ENCODE measurements around the gene AQP6.

DNA sequence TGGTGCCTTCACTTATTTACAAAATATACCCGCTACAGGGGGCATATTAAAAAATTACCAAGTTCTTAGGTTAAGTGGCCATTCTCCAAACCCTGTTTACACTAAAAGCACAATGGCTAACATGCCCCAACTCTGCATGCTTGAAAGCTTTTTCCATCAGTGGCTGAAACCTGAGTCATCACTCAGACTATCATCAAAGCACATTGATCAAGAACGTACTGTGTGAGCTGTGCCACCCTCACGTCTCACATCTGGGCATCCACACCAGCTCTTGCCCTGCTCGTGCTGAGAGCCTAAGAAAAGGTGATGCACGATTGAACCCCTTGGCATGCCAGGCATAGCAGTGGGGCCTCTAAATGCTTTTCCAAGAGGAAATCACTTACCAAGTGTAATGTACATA lies 13.2 kb downstream of the AQP6 start:
- no peak for TF ChIP-seq POLR2A (IDR thresholded peaks at IDR 0.05)
- TF ChIP-seq, protein P1, sequence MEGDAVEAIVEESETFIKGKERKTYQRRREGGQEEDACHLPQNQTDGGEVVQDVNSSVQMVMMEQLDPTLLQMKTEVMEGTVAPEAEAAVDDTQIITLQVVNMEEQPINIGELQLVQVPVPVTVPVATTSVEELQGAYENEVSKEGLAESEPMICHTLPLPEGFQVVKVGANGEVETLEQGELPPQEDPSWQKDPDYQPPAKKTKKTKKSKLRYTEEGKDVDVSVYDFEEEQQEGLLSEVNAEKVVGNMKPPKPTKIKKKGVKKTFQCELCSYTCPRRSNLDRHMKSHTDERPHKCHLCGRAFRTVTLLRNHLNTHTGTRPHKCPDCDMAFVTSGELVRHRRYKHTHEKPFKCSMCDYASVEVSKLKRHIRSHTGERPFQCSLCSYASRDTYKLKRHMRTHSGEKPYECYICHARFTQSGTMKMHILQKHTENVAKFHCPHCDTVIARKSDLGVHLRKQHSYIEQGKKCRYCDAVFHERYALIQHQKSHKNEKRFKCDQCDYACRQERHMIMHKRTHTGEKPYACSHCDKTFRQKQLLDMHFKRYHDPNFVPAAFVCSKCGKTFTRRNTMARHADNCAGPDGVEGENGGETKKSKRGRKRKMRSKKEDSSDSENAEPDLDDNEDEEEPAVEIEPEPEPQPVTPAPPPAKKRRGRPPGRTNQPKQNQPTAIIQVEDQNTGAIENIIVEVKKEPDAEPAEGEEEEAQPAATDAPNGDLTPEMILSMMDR (IDR thresholded peaks at IDR 0.05): no peak

Data from right lobe of liver (tissue), 4 donors.